HG03135 (cell line): Measurements from ENCODE around the gene DPP10.
"Not testable (repeated sequence)": the region's sequence is repeated elsewhere in the genome, so short reads cannot be mapped to it uniquely, and the experiment has no call there.

ENCODE experiments used
- ATAC-seq: cut with Tn5 transposase; IDR thresholded peaks from one replicate; pipeline ENCODE4 v1.9.1; 2021; ENCODE audit warnings: mild to moderate bottlenecking, moderate library complexity; ENCODE audit not compliant: unreplicated experiment

DPP10 gene

DNA sequence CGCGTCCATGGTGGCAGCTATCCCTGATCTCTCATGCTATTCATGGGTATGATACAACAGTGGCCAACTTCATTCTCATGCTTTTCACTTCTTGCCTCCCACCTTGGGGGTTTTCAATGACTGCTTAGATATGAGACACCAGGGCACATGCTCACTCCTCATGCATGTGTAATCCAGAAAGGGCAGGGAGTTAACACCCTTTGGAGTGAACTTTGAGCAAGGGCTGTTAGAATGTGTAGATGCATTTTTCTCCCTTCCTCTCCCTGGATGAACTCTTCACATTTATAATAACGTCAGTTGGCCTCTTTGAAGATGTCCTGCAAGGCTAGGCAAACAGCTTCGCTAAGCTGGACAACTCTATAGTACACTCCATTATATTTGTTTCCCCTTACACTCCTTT lies 56.7 kb downstream of the DPP10 start:
- ATAC-seq = no peak

DNA sequence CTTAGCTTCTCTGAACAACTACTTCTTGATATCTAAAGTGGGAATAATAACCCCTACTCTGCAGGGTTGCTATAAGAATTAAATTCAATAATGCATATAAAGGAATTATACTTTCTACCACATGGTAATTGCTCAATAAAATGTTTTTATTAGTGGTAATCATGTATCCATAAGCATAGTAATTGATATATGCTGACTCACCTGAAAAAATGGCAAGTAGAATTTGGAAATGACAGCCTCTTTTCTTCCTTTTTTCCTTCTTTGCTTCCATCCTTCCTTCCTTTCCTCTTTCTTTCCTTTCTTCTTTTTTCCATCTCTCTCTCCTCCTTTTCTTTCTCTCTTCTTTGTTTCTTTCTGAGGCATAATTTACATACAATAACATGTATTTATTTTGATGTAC lies 65.3 kb downstream of the DPP10 start:
- no peak for ATAC-seq

DNA sequence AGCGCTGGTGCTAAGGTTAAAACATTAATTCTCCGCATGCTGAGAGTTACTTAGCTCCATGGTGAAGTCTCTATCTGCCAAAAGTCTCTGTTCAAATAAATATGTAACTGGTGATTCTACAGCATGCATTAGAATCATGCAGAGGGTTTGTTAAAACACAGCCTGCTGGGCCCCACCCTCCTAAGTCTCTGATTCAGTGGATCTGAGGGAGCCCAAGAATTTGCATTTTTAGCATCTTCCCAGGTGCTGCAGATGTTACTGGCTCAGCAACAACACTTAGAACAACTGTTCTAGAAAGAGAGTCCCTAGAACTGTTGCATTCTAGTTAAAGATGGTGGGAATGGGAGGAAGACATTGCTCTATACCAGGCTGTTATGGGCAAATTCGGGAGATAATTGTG lies 73.4 kb downstream of the DPP10 start:
- ATAC-seq = no peak

DNA sequence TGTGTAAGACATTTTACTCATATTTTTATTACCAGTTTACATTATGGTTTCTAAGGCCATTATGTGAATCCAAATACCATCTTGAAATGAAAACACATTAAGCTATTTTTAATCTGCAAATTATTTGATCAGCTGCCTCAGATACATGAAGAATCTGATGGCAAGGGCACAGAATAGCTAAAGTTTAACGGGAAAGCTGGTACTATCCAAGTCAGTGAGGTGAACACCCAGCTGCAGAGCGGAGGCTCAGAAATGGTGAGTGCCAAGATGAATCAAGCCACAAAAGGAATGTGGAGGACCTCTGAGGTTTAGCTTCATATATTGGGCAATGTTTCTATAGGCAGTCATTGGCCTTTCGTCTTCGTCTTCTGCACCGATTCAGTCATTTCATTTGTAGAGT lies 75.1 kb downstream of the DPP10 start:
- no peak for ATAC-seq

DNA sequence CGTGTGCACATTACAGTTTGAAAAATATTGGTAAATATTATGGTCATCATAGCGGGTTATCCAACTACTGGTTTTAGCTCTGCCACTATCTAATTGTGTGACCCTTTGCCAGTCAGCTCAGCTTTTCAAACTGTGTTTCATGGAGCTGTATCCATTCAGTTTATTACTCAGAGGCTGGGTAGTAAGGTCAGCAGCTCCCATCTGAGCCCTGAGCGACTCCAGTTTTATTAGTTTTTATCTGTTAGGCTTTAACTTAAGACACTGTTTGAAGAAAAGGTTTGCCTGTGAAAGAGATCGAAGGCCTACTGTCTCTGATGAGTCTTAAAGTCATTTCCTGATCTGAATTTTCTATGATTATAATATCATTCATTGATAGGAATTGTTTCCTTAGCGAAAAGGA lies 76.3 kb downstream of the DPP10 start:
- no peak for ATAC-seq

DNA sequence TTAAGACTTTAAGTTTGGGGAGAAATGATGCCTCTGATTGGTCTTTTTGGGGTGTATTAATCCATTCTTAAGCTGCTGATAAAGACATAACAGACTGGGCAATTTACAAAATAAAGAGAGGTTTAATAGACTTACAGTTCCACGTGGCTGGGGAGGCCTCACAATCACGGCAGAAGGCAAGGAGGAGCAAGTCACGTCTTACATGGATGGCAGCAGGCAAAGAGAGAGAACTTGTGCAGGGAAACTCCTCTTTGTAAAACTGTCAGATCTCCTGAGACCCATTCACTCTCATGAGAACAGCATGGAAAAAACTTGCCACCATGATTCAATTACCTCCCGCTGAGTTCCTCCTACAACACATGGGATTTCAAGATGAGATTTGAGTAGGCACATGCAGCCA lies 80.2 kb downstream of the DPP10 start:
- not testable (repeated sequence) for ATAC-seq

DNA sequence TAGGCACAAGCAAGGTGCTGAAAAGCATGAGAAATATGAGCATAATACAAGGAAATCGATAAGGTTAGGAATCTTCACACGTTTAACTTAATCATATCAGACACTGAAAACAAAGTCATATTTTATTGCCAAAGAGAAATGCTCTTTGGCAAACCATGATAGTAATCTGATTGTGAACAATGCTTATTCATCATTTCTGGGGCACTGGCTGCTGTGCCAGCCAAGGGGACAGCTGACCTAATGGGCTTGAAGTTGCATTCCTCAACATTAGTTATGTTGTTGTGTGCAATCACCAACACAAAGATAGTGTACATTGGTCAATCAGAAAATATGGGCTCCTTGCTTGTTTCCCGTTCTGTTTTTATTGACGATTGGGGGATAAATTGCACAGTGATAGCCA lies 83.5 kb downstream of the DPP10 start:
- no peak for ATAC-seq

DNA sequence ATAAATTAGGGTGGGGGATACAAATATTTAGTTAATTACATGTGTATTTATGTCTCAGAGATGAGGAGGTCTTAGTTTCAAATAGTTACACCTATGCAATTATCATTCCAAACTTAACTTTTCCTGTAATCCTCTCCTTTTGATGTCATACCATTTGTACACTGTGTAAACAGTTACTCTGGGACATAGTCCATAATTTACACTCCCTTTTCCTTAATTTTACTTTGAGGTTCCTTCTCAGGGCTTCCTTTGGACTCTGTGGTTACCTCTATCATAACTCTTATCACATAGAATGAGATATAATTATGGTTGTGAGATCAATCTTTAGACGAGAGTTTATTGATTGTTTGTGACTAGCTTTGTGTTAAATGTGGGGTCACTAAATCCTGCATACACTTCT lies 84.4 kb downstream of the DPP10 start:
- ATAC-seq = no peak

DNA sequence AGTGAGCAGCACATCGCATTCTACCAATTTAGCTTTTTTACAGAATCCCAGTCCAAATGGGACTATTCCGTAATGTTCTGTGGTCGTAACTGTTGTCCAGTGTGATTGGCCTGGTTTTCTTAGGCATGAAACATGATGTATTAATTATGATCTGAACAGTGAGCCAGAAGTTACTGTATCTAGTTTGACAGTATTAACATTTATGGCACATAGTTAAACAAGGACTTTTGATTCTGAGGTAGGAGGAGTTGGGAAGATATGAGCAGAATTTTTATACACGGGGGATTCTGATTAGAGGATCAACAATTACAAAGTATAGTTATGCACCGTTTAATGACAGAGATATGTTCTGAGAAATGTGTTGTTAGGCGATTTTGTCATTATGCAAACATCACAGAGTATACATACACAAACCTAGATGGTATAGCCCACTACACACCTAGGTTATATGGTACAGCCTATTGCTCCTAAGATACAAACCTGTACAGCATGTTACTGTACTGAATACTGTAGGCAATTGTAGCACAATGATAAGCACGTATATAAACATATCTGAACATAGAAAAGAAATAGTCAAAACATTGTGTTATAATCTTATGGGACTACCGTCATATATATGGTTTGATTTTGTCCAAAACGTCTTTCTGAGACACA lies 85.0 kb downstream of the DPP10 start:
- ATAC-seq = no peak

DNA sequence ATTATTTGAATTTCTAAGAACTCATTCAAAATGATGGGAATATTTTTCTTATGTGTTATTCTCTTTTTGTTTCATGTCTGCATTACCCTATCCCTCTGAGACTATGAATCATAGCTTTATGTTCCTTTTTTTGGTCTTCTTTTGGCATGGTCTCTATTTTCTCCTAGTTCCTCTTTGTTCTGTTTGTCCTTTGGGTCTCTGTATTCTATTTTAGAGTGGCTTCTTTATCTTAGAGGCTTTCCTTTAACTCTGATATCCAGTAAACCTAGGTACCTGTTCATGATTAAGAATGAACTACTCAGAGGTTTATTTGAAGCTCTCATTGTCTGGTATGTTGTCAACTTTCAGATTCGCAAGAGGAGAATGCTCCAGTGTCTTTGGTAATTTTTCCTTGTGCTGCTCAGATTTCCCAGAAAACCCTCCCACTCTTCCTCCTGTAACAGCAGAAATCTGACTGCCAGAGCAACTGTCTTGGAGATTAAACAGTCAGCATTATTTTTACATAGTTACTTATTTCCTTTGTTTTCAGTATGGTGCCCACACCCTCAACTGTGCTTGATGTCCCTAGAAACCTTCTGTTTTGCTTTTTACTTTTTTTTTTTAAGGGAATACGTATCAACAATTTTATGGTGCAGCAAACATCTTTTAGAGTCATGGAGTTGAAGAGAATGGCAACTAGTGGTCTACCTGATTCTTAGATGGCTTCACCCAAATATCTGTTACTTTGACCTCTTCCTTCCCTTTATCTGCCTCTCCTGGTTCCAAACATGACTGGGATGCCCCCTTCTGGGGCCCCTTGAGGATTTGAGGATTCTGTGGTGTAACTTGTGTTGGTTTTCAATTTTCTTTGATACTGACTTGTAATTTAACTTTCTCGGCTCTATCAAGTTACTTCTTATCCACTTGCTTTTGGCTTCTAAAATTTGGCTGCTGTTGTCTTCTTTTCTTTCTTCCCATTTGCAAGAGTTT lies 92.0 kb downstream of the DPP10 start:
- no peak for ATAC-seq

DNA sequence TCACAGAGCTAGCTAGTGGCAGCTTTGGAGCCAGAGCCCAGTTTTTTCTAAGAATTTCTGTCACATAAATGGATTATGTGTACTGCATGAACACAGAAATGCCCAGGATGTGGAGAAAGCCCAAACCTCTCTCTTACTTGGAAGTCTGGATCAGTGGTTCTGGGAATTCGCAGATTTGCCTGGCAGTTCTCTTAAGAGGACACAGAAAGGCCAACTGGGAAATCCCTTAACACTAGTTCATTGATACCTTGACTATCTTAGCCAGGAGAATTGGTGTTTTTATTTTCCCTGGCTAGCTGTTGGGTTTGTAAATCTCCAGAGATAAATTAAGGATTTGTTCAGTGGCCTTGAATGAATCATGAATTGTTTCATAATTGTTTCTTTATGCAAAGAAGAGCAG lies 95.3 kb downstream of the DPP10 start:
- ATAC-seq = no peak

DNA sequence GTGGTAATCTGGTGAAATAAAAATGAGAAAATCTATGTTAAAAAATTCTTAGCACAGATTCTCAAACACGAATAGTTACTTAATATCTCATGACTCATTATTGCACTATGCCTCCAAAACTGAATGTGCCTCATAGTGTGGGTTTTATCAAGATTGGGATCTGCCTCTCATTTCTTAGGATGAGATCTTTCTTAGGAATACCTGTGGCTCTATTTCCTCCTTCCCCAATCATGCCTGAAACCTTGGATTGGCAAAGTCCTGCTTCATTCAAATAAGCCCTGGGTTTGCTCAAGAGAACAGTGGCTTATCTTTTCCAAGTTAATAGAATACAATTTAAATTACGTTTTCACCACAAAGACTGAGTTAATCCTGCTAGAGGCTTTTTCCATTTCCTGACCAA lies 100.3 kb downstream of the DPP10 start:
- no peak for ATAC-seq

DNA sequence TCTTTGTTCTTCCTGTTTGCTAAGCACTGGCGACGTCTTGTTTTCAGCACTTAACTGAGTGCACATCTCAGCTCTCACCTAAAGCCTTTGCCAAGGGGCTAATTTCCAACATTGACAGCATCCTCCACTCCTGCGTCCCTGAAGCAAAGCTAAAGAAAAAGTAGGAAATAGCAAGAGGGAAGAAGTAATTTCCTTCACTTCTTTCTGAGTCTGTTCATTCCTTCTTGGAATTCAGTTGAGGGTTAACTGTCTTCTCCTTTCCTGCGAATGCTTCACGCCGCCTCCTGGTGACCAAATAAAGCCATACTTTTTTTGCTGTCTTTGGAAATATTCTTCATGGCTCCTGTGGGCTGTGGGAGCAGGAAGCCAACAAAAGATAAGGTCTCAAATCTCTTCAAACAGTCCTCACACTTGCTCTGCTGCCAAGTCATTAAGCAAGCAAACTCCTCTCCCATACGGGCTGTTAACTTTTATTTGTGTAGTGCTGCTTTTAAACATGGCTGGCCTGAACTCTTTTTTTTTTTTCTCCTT lies 100.9 kb downstream of the DPP10 start:
- no peak for ATAC-seq

DNA sequence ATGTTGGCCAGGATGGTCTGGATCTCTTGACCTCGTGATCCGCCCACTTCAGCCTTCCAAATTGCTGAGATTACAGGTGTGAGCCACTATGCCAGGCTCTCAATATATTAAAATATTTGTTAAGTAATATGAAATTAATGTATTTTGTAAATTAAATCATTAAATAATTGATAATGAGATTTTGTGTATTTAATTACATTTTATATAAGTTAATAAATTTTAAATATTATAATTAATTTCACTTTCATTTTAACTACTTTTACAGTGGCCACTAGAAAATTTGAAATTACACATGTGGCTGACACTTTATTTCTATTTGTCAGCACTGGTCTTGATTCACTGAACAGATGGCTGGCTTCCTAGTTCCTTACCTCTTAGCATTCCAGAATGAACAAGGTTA lies 102.6 kb downstream of the DPP10 start:
- no peak for ATAC-seq

DNA sequence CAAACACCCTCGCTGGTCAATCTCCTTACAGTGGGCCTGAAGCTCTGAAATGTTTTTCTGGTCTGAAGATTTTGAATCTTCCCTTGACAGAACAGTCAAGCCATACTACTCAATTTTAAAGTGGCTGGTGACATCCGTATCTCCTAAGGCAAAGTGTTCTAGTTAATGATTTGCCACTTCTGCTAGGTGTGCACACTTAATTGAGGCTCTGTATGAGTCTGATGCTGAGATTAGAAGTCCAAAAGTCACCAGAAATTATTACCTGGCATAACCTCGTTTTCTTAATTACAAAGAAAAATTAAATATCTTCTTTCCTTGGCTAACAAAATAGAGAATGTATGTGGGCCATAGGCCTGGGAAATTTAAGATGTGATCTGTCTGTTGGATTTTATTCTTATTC lies 104.1 kb downstream of the DPP10 start:
- ATAC-seq = no peak

DNA sequence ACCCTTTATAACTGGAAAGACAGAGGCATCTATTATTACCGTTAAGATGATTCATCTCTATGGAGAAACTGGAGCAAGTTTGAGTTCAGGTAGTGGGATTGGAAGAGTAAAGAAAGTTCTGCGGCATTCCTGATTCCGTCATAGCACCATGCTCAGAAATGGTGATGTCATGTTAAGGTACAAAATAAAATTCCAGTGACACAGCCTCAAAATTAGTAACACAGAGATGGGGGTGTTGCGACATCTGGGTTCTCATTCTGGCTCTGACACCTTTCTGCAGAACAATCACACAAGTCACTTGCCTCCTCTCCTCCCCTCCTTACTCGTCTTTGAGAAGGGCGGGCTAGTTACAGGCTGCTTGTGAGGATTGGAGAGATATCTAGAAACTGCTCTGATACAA lies 105.7 kb downstream of the DPP10 start:
- ATAC-seq = no peak

DNA sequence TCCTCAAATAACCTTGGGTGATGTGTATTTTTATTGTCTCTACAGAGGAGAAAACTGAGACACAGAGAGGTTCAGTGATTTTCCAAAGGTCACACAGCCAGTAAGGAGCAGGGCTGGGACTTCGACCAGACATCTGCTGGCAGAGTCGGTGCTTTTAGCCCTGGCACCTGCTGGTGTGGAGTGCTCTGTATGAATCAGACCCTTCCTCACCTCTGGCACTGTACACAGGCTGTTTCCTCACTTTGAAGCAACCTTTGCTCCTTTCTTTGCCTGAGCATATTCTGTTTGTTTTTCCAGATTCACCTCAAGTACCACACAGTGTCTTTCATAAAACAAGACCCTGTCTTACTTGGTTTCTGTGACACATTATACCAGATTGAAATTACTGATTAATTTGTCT lies 107.9 kb downstream of the DPP10 start:
- no peak for ATAC-seq

DNA sequence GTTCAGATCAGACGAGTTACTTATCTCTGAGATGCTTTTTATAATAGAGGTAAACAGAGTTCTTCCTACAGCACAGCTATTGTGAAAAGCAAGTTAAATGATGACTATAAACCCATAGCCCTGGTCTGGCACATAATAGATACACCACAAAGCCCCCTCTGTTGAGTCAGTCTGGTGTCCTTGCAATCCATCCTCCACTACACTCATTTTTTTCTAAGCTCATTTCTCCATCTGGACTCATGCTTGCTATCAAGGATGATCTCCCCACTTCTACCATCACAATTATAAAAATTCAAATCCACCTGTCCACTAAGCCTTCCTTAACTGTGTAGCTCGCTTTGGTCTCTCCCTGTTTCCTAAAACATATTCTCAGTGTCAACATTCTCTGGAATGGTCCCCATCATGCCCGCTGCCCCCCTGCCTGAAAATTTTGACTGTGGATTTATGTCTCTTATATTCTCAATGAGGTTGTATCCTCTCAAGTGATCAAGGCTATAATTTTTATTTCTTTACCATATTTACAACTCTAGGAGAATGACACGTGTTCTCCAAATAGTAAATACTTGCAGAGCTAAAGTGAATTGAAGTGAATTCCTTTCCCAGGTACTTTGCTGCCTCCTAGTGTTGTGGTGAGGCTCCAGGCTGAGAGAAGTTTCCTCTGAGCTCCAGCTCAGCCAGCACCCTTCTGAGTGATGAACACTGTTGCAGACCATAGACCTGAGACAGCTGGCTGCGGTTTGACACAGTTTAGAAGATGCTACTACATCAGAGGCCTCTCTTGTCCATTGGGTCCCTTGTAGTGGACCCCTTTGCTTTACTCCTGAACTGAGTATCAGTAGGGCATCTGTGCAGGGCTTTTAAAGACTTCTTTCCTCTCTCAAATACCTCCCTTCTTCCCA lies 108.7 kb downstream of the DPP10 start:
- no peak for ATAC-seq

DNA sequence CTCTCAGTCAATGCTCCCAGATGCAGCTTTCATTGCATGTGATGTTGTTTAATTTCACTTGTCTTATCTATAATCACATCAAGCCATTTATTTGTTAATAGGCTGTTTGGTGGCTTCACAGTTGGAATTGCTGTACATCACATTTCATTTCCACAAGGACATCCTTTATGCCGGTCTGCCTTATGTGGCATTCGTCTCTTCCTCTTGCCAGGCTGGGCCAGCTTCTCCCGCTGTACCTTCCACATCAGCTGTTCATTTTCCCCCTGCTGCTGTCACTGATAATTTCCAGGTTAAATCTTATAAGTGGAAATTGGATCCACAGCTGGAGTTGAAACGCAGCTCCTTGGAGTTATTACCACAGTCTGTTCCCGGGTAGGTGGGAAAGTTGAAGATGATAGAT lies 110.6 kb downstream of the DPP10 start:
- no peak for ATAC-seq

DNA sequence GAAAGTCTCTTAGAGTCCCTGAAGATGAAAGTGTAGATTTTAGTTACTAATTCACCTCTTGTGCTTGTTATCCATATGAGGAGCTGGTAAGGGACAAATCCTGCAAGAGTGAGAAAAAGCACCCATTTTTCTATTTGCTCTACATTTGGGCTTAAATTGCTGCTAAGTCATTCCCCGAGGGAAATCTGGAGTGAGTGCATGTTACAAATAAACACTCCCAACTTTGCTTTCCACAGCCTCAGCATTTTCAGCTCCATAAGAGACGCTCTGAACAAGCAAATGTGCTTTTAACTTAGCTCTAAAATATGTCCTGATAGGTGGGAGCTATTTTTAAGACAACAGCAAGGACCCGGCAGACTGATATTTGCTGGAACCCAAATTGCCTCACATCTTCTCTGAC lies 126.7 kb downstream of the DPP10 start:
- no peak for ATAC-seq

DNA sequence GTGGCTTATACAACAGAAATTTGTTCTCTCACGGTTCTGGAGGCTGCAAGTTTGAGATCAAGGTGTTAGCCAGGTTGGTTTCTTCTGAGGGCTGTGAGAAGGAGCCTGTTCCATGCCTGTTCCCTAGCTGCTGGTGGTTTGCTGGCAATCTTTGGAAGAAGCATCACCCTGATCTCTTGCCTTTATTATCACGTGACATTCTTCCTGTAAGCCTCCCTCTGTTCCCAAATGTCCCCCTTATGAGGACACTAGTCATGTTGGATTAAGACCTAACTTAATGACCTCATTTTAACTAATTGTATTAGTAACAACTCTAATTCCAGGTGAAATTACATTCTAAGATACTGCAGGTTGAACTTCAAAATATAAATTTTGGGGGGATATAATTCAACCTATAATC lies 135.2 kb downstream of the DPP10 start:
- no peak for ATAC-seq
